Lower lobe of right lung (tissue), 2 donors: Measurements from ENCODE around the gene SCAI. TPM values are rescaled to one million over a fixed set of nuclear protein-coding genes. Genes with fewer than 3 reads are reported as not detected.
"Not testable (repeated sequence)": the region's sequence is repeated elsewhere in the genome, so short reads cannot be mapped to it uniquely, and the experiment has no call there.

Experiments used
- ATAC-seq, 2 donors: fragments of 200-7000 bp; cut with Tn5 transposase; one replicate each; pipeline ENCODE4 v1.9.1; 2020 to 2022; ENCODE audit warnings: mild to moderate bottlenecking in 2 of 2, moderate library complexity in 2 of 2
- DNase-seq: peaks from one replicate; pipeline ENCODE4 v3.0.0-alpha.2; 2020
- H3K27ac ChIP-seq: fragments of 200-600 bp; one replicate; pipeline ENCODE4 v1.8.0; 2022
- H3K27me3 ChIP-seq: fragments of 200-600 bp; one replicate; pipeline ENCODE4 v1.8.0; 2022; ENCODE audit warnings: low read depth
- H3K36me3 ChIP-seq: fragments of 200-600 bp; one replicate; pipeline ENCODE4 v1.8.0; 2022; ENCODE audit warnings: mild to moderate bottlenecking
- H3K4me1 ChIP-seq: fragments of 200-600 bp; one replicate; pipeline ENCODE4 v1.8.0; 2022
- H3K4me3 ChIP-seq: fragments of 200-600 bp; one replicate; pipeline ENCODE4 v1.8.0; 2022; ENCODE audit warnings: mild to moderate bottlenecking
- H3K9me3 ChIP-seq: fragments of 200-600 bp; one replicate; pipeline ENCODE4 v1.8.0; 2022
- CTCF ChIP-seq: fragments of 200-600 bp; IDR thresholded peaks from one replicate; pipeline ENCODE4 v1.8.0; 2022; ENCODE audit warnings: antibody characterized with exemption, mild to moderate bottlenecking
- intact Hi-C: fragments of 100-400 bp; cut with DNase I; formaldehyde crosslinking; loops from one replicate; pipeline ENCODE4 v1.11.0; 2022
- total RNA-seq: library from RNA; stranded (reverse); fragmentation: NEBNext Ultra II Directional; extraction: Animal tissue kit (Norgen Biotek cat#: 25700); gene quantifications from one replicate; pipeline ENCODE4 v1.2.1, GENCODE V29; 2021
- donor health status: DM: no; HTN: yes; CAD: no; lungs with severe emphysema.

The SCAI gene
- total RNA-seq, 1 donor from 2014 or later, result 22.3 TPM

DNA sequence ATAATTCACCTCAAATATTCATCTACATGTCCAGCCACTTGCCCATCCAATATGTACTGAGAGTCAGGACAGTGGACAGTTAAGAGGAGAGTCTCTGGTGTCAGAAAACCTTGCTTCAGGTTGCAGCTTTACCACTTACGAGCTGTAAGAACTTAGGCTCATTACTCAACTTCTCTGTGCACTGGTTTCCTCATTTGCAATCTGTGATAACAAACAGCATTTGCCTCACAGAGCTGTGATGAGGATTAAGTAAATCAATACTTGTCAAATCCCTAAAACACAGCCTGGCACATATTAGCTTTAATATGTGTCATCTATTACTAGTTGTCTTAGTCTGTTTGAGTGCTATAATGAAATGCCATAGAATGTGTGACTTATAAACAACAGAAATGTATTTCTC lies 211.0 kb downstream of the SCAI start:
- intact Hi-C loops, result no loop called here
- ATAC-seq (no peak), DNase-seq (no peak)
- Histone ChIP-seq H3K9me3 (no peaks in the 10 kb centered on the region), H3K36me3 (peaks cover 92% of the 10 kb centered on the region), H3K4me1 (no peaks in the 10 kb centered on the region), H3K27me3 (no peaks in the 10 kb centered on the region), H3K27ac (no peak overlapping the region), H3K4me3 (no peak overlapping the region)
- TF ChIP-seq CTCF, result no peak

- ATAC-seq, result no peak
- no peak overlapping the region for H3K4me3 ChIP-seq
- no peak overlapping the region for H3K27ac ChIP-seq
- no peaks in the 10 kb centered on the region for H3K9me3 ChIP-seq
- TF ChIP-seq CTCF, result no peak
- peaks cover 88% of the 10 kb centered on the region for H3K36me3 ChIP-seq
- intact Hi-C loops, result no loop called here
- no peaks in the 10 kb centered on the region for H3K4me1 ChIP-seq
- DNase-seq, result no peak
- no peaks in the 10 kb centered on the region for H3K27me3 ChIP-seq
Measured at GRCh38 chr9:124929464-124929863, 213.9 kb downstream of the SCAI start.

- no peak for DNase-seq
- no peak for TF ChIP-seq CTCF
Measured at GRCh38 chr9:124928116-124928515, 215.2 kb downstream of the SCAI start.

DNA sequence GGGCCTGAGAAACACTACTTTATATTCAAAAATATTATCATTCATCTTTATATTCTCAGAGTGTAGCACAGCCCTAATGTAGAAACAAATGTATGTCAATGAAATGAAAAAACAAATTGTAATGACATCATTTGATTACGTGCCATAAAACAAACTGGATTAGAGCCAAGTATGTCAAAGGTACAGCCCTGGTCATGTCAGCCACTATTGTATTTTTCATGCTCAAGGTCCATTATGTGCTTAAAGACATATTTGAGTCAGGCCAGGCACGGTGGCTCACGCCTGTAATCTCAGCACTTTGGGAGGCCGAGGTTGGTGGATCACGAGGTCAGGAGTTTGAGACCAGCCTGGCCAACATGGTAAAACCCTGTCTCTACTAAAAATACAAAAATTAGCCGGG lies 222.9 kb downstream of the SCAI start:
- ATAC-seq, H3K27me3 ChIP-seq, DNase-seq, H3K9me3 ChIP-seq, H3K4me3 ChIP-seq, H3K4me1 ChIP-seq, intact Hi-C loops, H3K27ac ChIP-seq: not testable (repeated sequence)
- H3K36me3 ChIP-seq, result peaks cover 76% of the 10 kb centered on the region

More at GRCh38 chr9:124928116-124928515, 215.2 kb downstream of the SCAI start:
- Histone ChIP-seq H3K36me3 (peaks cover 84% of the 10 kb centered on the region), H3K4me1 (no peaks in the 10 kb centered on the region), H3K9me3 (no peaks in the 10 kb centered on the region), H3K27me3 (no peaks in the 10 kb centered on the region), H3K27ac (no peak overlapping the region), H3K4me3 (no peak overlapping the region)
- intact Hi-C loops, result no loop called here
- no peak for ATAC-seq

DNA sequence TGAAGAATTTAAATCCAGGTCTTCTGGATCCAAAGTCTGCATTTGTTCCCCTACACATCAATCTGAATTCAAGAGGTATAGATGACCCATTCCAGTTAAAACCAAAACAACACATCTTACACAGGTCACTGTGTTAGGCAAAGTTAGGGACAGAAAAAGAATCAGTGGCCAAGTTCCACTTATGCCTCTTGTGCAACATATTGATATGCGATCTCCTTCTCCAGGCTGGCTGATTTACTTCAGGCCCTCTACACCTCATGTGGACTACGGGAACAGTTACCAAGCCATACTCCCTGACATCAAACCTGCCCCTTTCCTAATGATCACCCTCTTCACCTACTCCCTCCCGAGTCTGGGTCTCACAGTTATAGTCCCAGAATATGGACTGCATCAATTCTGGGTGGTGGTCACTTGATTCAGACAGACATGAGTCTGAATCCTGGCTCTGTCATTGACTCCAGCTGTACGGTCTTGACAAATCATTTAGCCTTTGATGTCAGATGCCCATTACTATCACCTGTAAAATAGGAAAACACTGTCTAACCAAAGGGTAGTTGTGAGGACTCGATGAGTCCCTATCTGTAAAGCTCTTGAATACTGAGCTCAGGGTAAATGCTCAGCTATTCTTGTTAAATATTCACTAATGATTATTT lies 228.4 kb downstream of the SCAI start:
- no peak overlapping the region for H3K4me3 ChIP-seq
- intact Hi-C loops, result no loop called here
- H3K9me3 ChIP-seq, result no peaks in the 10 kb centered on the region
- H3K4me1 ChIP-seq, result no peaks in the 10 kb centered on the region
- ATAC-seq, result no peak
- no peak overlapping the region for H3K27ac ChIP-seq
- no peaks in the 10 kb centered on the region for H3K27me3 ChIP-seq
- no peak for TF ChIP-seq CTCF
- DNase-seq, result no peak
- H3K36me3 ChIP-seq, result peaks cover 83% of the 10 kb centered on the region

DNA sequence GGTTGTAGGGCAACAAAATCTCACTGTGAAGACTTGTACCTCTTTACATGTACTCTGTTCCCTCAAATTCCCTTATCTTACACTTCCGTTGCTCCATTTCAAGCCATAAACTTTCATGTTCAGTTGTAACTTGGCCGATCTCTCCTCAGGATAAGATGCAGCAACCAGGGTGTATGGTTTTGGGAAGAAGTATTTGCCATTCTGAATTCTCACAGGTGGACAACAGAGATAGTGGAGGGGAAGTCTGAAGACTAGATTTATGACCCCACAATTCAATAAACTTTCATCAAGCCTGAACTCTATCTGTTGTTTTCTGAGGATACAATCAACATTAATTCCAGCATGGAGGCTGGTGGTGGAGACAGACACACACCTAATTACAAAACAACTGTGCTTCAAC lies 229.9 kb downstream of the SCAI start:
- H3K27ac ChIP-seq, result no peak overlapping the region
- intact Hi-C loops, result no loop called here
- no peak overlapping the region for H3K4me3 ChIP-seq
- H3K9me3 ChIP-seq, result no peaks in the 10 kb centered on the region
- H3K36me3 ChIP-seq, result peaks cover 83% of the 10 kb centered on the region
- no peaks in the 10 kb centered on the region for H3K27me3 ChIP-seq
- DNase-seq, result no peak
- TF ChIP-seq CTCF, result no peak
- no peak for ATAC-seq
- no peaks in the 10 kb centered on the region for H3K4me1 ChIP-seq
